Naive thymus-derived CD4-positive, alpha-beta T cell (primary cell): ENCODE results near the gene MFAP4. TPM values are rescaled to one million over a fixed set of nuclear protein-coding genes. Genes with fewer than 3 reads are reported as not detected.
"Not testable (repeated sequence)": the region's sequence is repeated elsewhere in the genome, so short reads cannot be mapped to it uniquely, and the experiment has no call there.

Source experiments
- ATAC-seq: fragments of 150-1000 bp; cut with Tn5 transposase; 2 replicates; pipeline ENCODE4 v1.10.0; 2021; ENCODE audit warnings: mild to moderate bottlenecking, moderate library complexity
- CTCF ChIA-PET: fragments of 350-600 bp; sonication (Branson Sonifier 250); formaldehyde crosslinking; loops from one replicate; lab custom pipeline; 2021; ENCODE audit warnings: antibody characterized with exemption; lab: Charles Lee
- POLR2A ChIA-PET: fragments of 350-600 bp; sonication (Branson Sonifier 250); formaldehyde crosslinking; loops from one replicate; lab custom pipeline; 2021; ENCODE audit warnings: antibody characterized with exemption, inconsistent platforms; lab: Charles Lee
- DNase-seq, 9 donors: peaks; one replicate each; pipeline versions ENCODE4 v3.0.0 to v3.0.0-alpha.2; 2020 to 2022; ENCODE audit warnings: mixed read lengths in 1 of 9
- H3K27ac ChIP-seq: one replicate; pipeline ENCODE4 v1.7.0; 2013; ENCODE audit warnings: mild to moderate bottlenecking, low read depth, low read length, moderate library complexity
- H3K27me3 ChIP-seq, 2 donors: one replicate each; pipeline ENCODE4 v1.7.0; 2013; ENCODE audit warnings: low read length in 2 of 2, mild to moderate bottlenecking in 2 of 2, moderate library complexity in 2 of 2; ENCODE audit not compliant: control insufficient read depth in 2 of 2, insufficient read depth in 2 of 2
- H3K36me3 ChIP-seq, 3 experiments: 1 replicate in 2 of 3; 2 replicates in 1 of 3; pipeline ENCODE4 v1.7.0; 2013; ENCODE audit warnings: low read length in 3 of 3, mild to moderate bottlenecking in 3 of 3, moderate library complexity in 1 of 3; ENCODE audit not compliant: insufficient read depth in 3 of 3, control insufficient read depth in 2 of 3
- H3K4me1 ChIP-seq, 2 donors: one replicate each; pipeline ENCODE4 v1.7.0; 2013; ENCODE audit warnings: low read length in 2 of 2, mild to moderate bottlenecking in 2 of 2, moderate library complexity in 1 of 2; ENCODE audit not compliant: control insufficient read depth in 2 of 2, insufficient read depth in 2 of 2
- H3K4me3 ChIP-seq: 2 replicates; pipeline ENCODE4 v1.7.0; 2013; ENCODE audit warnings: mild to moderate bottlenecking, low read length
- H3K9me3 ChIP-seq, 3 experiments: 1 replicate in 2 of 3; 2 replicates in 1 of 3; pipeline ENCODE4 v1.7.0; 2013; ENCODE audit warnings: low read length in 3 of 3; ENCODE audit not compliant: control insufficient read depth in 2 of 3
- H3K27ac Mint-ChIP-seq, 9 donors: one replicate each; pipeline ENCODE4 v1.8.0; 2020 to 2022; ENCODE audit warnings: mixed read lengths in 9 of 9, mild to moderate bottlenecking in 8 of 9, moderate library complexity in 5 of 9, inconsistent platforms in 2 of 9
- H3K27me3 Mint-ChIP-seq, 5 donors: one replicate each; pipeline ENCODE4 v1.8.0; 2021 to 2022; ENCODE audit warnings: mixed read lengths in 5 of 5, mild to moderate bottlenecking in 1 of 5
- H3K36me3 Mint-ChIP-seq, 5 donors: one replicate each; pipeline ENCODE4 v1.8.0; 2020 to 2022; ENCODE audit warnings: mixed read lengths in 5 of 5, mild to moderate bottlenecking in 3 of 5, inconsistent platforms in 1 of 5
- H3K4me1 Mint-ChIP-seq, 7 donors: one replicate each; pipeline ENCODE4 v1.8.0; 2020 to 2022; ENCODE audit warnings: mixed read lengths in 7 of 7, mild to moderate bottlenecking in 3 of 7, inconsistent platforms in 1 of 7
- H3K4me3 Mint-ChIP-seq, 10 donors: one replicate each; pipeline ENCODE4 v1.8.0; 2020 to 2022; ENCODE audit warnings: mild to moderate bottlenecking in 10 of 10, mixed read lengths in 10 of 10, moderate library complexity in 6 of 10, inconsistent platforms in 2 of 10
- H3K9me3 Mint-ChIP-seq, 11 donors: one replicate each; pipeline ENCODE4 v1.8.0; 2020 to 2022; ENCODE audit warnings: mixed read lengths in 11 of 11, mild to moderate bottlenecking in 4 of 11, inconsistent platforms in 1 of 11, moderate library complexity in 1 of 11
- intact Hi-C, 2 donors: fragments of 100-400 bp; cut with micrococcal nuclease; formaldehyde crosslinking; loops; one replicate each; pipeline ENCODE4 v1.15.1; 2023
- polyA plus RNA-seq, 2 donors: library from polyadenylated mRNA; unstranded; fragments of 300-500 nt; fragmentation: Illumina TruSeq; gene quantifications; one replicate each; pipeline ENCODE4 v1.2.3, GENCODE V29; 2021
- total RNA-seq, 6 experiments: library from RNA in 5 of 6; stranded (reverse) in 5 of 6; gene quantifications; 1 replicate in 5 of 6; 2 replicates in 1 of 6; pipeline ENCODE4 v1.2.3 and lab custom pipeline; 2021 to 2026

MFAP4 gene
- total and polyA plus RNA-seq, 7 experiments from 2014 or later, result not detected

DNA sequence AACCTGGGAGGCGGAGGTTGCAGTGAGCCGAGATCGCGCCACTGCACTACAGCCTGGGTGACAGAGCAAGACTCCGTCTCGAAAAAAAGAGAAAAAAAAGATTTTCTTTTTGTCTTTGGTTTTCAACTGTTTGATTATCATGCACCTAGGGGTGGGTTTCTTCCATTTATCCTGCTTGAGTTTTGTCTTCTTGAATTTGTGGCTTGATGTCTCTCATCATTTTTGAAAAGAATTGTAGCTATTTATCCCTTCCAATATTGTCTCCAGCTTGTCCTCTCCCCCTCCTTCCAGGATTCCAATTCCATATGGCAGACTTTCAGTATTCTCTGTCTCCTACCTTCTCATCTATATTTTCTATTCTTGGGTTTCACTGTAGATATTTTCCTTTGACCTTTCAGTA lies 32.2 kb downstream of the MFAP4 start:
- DNase-seq (no peak), ATAC-seq (no peak)
- Histone ChIP-seq H3K4me3 (no peak overlapping the region), H3K27ac (no peak overlapping the region), H3K9me3 (no peaks in the 10 kb centered on the region), H3K27me3 (no peaks in the 10 kb centered on the region), H3K4me1 (no peaks in the 10 kb centered on the region), H3K36me3 (no peaks in the 10 kb centered on the region)
- H3K27ac Mint-ChIP-seq, result no peak overlapping the region
- ChIA-PET POLR2A (interaction anchor here (0.7 to 1.1 kb wide), 2 partner anchors 20 to 55 kb away, joined by 3 read pairs; no protein-coding TSS in a partner anchor), CTCF (interaction anchor here (1.2 kb wide), 1 partner anchor 8 kb away, joined by 3 read pairs; the partner anchor contains the start of gene B9D1)
- intact Hi-C loops, result no loop called here
- H3K9me3 Mint-ChIP-seq, result no peaks in the 10 kb centered on the region
- no peak overlapping the region for H3K4me3 Mint-ChIP-seq
- H3K36me3 Mint-ChIP-seq, result no peaks in the 10 kb centered on the region
- H3K27me3 Mint-ChIP-seq, result peaks cover 7 to 35% (median 24%) of the 10 kb centered on the region in 5 donors
- no peaks in the 10 kb centered on the region for H3K4me1 Mint-ChIP-seq

GRCh38 chr17:19353401-19353800 lies 33.6 kb downstream of the MFAP4 start:
- H3K9me3 ChIP-seq, H3K27ac Mint-ChIP-seq, H3K27me3 ChIP-seq, H3K4me3 ChIP-seq, H3K4me1 ChIP-seq, H3K36me3 Mint-ChIP-seq, H3K27ac ChIP-seq, DNase-seq, H3K36me3 ChIP-seq, H3K4me1 Mint-ChIP-seq, POLR2A ChIA-PET, H3K9me3 Mint-ChIP-seq, intact Hi-C loops, H3K4me3 Mint-ChIP-seq, ATAC-seq: not testable (repeated sequence)
- CTCF ChIA-PET, result interaction anchor here (1.2 kb wide), 2 partner anchors 9 to 94 kb away, joined by 3 read pairs; partner anchors contain the start of gene B9D1
- H3K27me3 Mint-ChIP-seq, result peaks cover 0 to 28% (median 11%) of the 10 kb centered on the region in 5 donors

- Mint-ChIP-seq H3K4me1 (peaks cover 0 to 1% (median 0%) of the 10 kb centered on the region in 7 donors), H3K36me3 (no peaks in the 10 kb centered on the region), H3K9me3 (no peaks in the 10 kb centered on the region), H3K4me3 (no peak overlapping the region), H3K27me3 (peaks cover 0 to 11% (median 4%) of the 10 kb centered on the region in 5 donors), H3K27ac (no peak overlapping the region)
- CTCF ChIA-PET, result no interaction called here
- intact Hi-C loops, result no loop called here
- Histone ChIP-seq H3K4me1 (no peaks in the 10 kb centered on the region), H3K36me3 (no peaks in the 10 kb centered on the region), H3K4me3 (no peak overlapping the region), H3K9me3 (no peaks in the 10 kb centered on the region), H3K27ac (no peak overlapping the region), H3K27me3 (no peaks in the 10 kb centered on the region)
- DNase-seq, result no peak
- POLR2A ChIA-PET, result no interaction called here
- no peak for ATAC-seq
Measured at GRCh38 chr17:19348806-19349205, 38.2 kb downstream of the MFAP4 start.

GRCh38 chr17:19348081-19348650 lies 38.8 kb downstream of the MFAP4 start:
- no peaks in the 10 kb centered on the region for H3K36me3 Mint-ChIP-seq
- intact Hi-C loops, result no loop called here
- H3K27me3 ChIP-seq, result no peaks in the 10 kb centered on the region
- ATAC-seq (no peak), DNase-seq (no peak)
- H3K4me1 Mint-ChIP-seq, result peaks cover 0 to 1% (median 0%) of the 10 kb centered on the region in 7 donors
- H3K4me3 Mint-ChIP-seq, result no peak overlapping the region
- POLR2A ChIA-PET, result no interaction called here
- no peaks in the 10 kb centered on the region for H3K9me3 Mint-ChIP-seq
- H3K27ac Mint-ChIP-seq, result peak overlapping the region in 1 of 9 donors; percentile 25
- H3K4me1 ChIP-seq, result no peaks in the 10 kb centered on the region
- no peaks in the 10 kb centered on the region for H3K9me3 ChIP-seq
- peaks cover 0 to 11% (median 4%) of the 10 kb centered on the region in 5 donors for H3K27me3 Mint-ChIP-seq
- no peak overlapping the region for H3K4me3 ChIP-seq
- no peak overlapping the region for H3K27ac ChIP-seq
- CTCF ChIA-PET, result no interaction called here
- no peaks in the 10 kb centered on the region for H3K36me3 ChIP-seq

DNA sequence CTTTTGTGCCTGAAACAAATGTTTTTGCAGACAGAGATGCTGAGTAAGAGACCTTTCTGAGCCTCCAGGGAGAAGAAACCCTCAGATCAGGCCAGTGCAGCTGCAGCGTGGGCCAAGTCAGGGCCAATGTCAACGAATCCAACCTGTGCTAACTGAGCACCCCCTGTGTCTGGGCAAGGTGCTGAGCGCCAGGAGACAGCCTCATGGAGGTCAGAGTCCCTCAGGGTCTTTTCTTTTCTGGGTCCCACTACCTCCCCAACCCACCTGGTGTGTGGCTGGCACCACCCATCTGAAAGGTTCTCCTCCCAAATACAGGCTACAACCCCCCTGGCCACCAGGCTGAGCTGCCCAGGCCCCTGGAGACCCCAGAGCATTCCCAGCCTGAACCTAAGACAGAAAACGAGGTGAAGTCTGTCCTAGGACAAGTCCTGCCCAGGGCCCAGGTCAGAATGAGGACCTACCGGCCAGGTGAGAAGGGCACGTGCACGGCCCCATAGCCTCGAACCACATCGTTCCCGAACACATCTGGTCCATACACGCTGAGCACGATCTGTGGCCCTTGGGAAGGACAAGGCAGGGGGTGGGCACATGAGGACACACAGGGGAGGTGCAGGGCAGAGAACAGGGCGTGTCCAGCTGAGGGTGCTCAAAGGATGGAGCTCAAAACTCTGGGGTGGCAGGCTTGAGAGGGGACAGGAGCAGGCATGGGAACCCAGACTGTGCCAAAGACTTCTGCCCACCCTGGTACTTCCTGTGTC lies 39.5 kb downstream of the MFAP4 start:
- no peak overlapping the region for H3K27ac Mint-ChIP-seq
- peaks cover 0 to 11% (median 4%) of the 10 kb centered on the region in 5 donors for H3K27me3 Mint-ChIP-seq
- Histone ChIP-seq H3K27me3 (no peaks in the 10 kb centered on the region), H3K4me3 (no peak overlapping the region), H3K9me3 (no peaks in the 10 kb centered on the region), H3K27ac (no peak overlapping the region), H3K4me1 (no peaks in the 10 kb centered on the region), H3K36me3 (no peaks in the 10 kb centered on the region)
- POLR2A ChIA-PET, result no interaction called here
- intact Hi-C loops, result no loop called here
- no peaks in the 10 kb centered on the region for H3K9me3 Mint-ChIP-seq
- no peak overlapping the region for H3K4me3 Mint-ChIP-seq
- CTCF ChIA-PET, result no interaction called here
- peaks cover 0 to 1% (median 0%) of the 10 kb centered on the region in 7 donors for H3K4me1 Mint-ChIP-seq
- no peak for DNase-seq
- H3K36me3 Mint-ChIP-seq, result no peaks in the 10 kb centered on the region
- ATAC-seq, result no peak

DNA sequence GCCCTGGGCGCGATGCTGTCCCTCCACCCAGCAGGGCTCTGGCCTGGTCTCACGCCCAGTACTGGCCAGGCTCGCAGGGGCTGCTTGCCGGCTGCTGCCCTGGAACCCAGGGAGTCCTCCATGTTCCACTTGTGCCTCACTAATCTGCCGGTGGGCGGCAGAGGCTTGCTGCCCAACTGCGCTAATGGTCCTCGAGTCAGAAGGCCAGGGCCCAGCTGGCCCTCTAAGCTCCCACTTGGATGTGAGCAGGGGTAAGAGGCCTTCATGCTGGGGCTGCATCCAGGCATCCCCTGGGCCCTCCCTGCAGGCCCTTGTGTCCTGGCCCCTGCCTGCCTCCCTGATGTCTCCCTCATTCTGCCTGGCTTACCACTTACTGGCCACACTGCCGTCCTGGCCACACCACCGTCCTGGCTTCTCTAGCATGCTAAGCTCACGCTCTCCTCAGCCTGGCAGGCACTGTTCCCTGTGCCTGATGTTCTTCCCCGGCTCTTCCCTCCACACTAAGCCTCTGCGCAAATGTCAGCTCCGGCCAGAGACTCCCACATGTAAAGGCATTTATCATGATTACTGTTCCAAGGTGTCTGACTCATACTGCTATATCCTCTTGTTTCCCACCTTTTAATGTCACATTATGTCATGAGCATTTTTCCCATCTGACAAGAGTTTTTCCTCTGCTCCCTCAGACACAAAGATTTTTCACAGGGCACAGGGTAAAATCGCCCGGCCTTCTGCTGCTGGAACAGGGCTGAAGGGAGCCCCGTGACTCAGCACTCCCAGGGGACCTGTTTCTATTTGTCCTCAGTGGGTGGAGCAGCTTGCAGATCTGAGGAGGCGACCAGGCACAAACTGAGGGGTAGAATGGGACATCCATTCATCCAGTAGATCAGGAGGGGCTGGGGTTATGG lies 40.4 kb downstream of the MFAP4 start:
- Mint-ChIP-seq H3K9me3 (no peaks in the 10 kb centered on the region), H3K4me1 (peaks cover 0 to 1% (median 0%) of the 10 kb centered on the region in 7 donors), H3K27me3 (peaks cover 0 to 14% (median 10%) of the 10 kb centered on the region in 5 donors), H3K4me3 (no peak overlapping the region), H3K27ac (no peak overlapping the region), H3K36me3 (no peaks in the 10 kb centered on the region)
- no peak for ATAC-seq
- H3K4me1 ChIP-seq, result no peaks in the 10 kb centered on the region
- H3K4me3 ChIP-seq, result no peak overlapping the region
- no peaks in the 10 kb centered on the region for H3K27me3 ChIP-seq
- DNase-seq, result no peak
- ChIA-PET POLR2A (no interaction called here), CTCF (no interaction called here)
- no peaks in the 10 kb centered on the region for H3K36me3 ChIP-seq
- intact Hi-C loops, result no loop called here
- H3K9me3 ChIP-seq, result no peaks in the 10 kb centered on the region
- H3K27ac ChIP-seq, result no peak overlapping the region
